Ectodermal cell (in vitro differentiated cells): ENCODE results near the gene APLF. TPM values are rescaled to one million over a fixed set of nuclear protein-coding genes. Genes with fewer than 3 reads are reported as not detected.
A peak's percentile ranks its signal among the peaks of the same experiment; 100 is the strongest.

Source experiments
- H3K27ac ChIP-seq: 2 replicates; pipeline ENCODE4 v1.7.0; 2013; ENCODE audit warnings: mild to moderate bottlenecking, low read depth, low read length; ENCODE audit not compliant: insufficient read depth, poor library complexity, severe bottlenecking
- H3K27me3 ChIP-seq: 2 replicates; pipeline ENCODE4 v1.7.0; 2013; ENCODE audit warnings: mild to moderate bottlenecking, low read length; ENCODE audit not compliant: insufficient read depth, control insufficient read depth, poor library complexity, severe bottlenecking
- H3K36me3 ChIP-seq: one replicate; pipeline ENCODE4 v1.7.0; 2013; ENCODE audit warnings: low read length; ENCODE audit not compliant: control insufficient read depth, insufficient read depth
- H3K4me1 ChIP-seq: one replicate; pipeline ENCODE4 v1.7.0; 2013; ENCODE audit warnings: low read length; ENCODE audit not compliant: control insufficient read depth, insufficient read depth
- H3K4me3 ChIP-seq: 2 replicates; pipeline ENCODE4 v1.7.0; 2013; ENCODE audit warnings: low read depth, low read length, control low read depth; ENCODE audit not compliant: insufficient read depth
- H3K9me3 ChIP-seq: 2 replicates; pipeline ENCODE4 v1.7.0; 2013; ENCODE audit warnings: mild to moderate bottlenecking, low read length, moderate library complexity; ENCODE audit not compliant: control insufficient read depth
- WGBS, 2 experiments: methylation state at CpG; one replicate each; pipeline ENCODE4 v1.1.7; 2013; ENCODE audit warnings: missing lambda C conversion rate in 2 of 2; 5-methylcytosine and 5-hydroxymethylcytosine counted together
- polyA plus RNA-seq, 4 experiments: library from polyadenylated mRNA; stranded (reverse); fragments of 50-300 nt; gene quantifications; one replicate each; pipeline ENCODE4 v1.2.3, GENCODE V29; 2013

APLF gene, protein sequence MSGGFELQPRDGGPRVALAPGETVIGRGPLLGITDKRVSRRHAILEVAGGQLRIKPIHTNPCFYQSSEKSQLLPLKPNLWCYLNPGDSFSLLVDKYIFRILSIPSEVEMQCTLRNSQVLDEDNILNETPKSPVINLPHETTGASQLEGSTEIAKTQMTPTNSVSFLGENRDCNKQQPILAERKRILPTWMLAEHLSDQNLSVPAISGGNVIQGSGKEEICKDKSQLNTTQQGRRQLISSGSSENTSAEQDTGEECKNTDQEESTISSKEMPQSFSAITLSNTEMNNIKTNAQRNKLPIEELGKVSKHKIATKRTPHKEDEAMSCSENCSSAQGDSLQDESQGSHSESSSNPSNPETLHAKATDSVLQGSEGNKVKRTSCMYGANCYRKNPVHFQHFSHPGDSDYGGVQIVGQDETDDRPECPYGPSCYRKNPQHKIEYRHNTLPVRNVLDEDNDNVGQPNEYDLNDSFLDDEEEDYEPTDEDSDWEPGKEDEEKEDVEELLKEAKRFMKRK
- polyA plus RNA-seq (2013, experiment 1 of 4): 5.3 TPM
- 5.5 TPM for polyA plus RNA-seq (2013, experiment 2 of 4)
- 4.9 TPM for polyA plus RNA-seq (2013, experiment 3 of 4)
- polyA plus RNA-seq (2013, experiment 4 of 4): 5.1 TPM

DNA sequence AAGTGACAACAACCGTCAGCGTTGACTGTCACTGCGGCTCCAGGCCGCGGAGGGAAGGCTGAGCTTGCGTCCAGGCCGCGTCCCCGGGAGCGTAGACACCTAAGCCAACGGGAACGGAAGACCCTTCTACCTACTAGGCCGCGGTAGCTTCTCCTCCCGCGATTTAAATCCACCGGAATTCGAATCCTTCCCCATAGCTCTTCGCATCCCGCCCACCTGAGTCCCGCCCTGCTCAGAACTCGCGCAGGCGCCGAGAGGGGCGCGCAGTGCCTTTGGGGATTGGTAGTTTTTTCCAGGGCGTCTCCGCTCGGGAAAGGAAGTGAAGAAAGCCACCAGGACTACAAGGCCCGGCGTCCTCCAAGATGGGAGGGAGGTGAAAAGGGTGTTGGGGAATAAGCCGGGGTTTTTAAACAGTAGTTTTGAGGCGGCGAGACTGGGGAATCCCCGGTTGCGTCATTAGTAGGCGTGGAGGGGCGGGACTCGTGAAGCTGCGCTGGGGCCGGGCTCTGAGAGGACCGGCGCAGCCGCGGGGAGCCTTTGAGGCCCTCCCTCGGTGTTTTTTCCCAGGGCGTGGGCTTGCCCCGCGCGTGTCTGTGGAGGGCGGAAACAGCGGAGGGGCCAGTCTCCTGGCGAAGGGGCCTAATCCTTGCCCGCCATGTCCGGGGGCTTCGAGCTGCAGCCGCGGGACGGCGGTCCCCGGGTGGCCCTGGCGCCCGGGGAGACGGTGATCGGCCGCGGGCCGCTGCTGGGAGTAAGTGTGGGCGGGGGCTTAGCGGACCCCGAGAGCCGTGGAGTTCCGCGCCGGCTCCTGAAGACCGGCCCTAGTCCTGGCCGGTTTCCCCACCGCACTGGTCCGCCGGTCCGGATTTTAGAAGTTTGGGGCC is at the start of gene APLF, which contains the start of gene FBXO48:
TSS of gene APLF (plus strand) at position 509 of the 884 bp plus-strand sequence. CDS start at position 656, 147 bp downstream.
TSS of gene FBXO48 (minus strand) at position 218 of the 884 bp plus-strand sequence. CDS start 2,149 bp downstream, outside the sequence.
- WGBS, 2 experiments: 0 to 1% methylated on average over 82 of the region's 82 CpGs
- no peak within 1 kb of the TSS for H3K27ac ChIP-seq
- peak within 1 kb of the TSS; percentile 65 for H3K4me3 ChIP-seq
- H3K36me3 ChIP-seq: no peaks in the 10 kb centered on the region
- H3K4me1 ChIP-seq: no peaks in the 10 kb centered on the region
- H3K27me3 ChIP-seq: no peaks in the 10 kb centered on the region
- no peaks in the 10 kb centered on the region for H3K9me3 ChIP-seq

DNA sequence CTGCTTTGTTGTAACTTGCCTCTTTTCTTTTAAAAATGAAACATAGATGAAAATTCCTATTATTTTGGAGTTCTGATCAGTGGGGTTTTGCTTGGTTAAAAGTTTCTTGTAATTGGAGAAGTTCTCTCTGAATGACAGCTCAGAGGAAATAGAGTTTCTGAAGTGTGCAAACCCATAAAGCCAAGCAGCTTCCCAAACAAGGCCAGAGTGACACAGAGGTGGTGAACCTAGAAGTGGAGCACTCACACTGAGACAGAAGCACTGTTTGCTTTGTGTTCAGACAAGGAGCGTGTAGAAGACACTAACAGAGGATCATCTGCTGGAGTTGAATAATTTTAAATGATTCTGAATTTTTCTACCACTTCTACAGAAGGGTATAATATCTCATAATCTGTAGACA is 49.5 kb upstream of the APLF start:
- Histone ChIP-seq H3K36me3 (no peaks in the 10 kb centered on the region), H3K9me3 (no peaks in the 10 kb centered on the region), H3K27me3 (no peaks in the 10 kb centered on the region), H3K4me3 (no peak overlapping the region), H3K4me1 (peaks cover 3% of the 10 kb centered on the region), H3K27ac (no peak overlapping the region)
- WGBS, 2 experiments: 50 to 54% methylated on average over 1 of the region's 1 CpG

DNA sequence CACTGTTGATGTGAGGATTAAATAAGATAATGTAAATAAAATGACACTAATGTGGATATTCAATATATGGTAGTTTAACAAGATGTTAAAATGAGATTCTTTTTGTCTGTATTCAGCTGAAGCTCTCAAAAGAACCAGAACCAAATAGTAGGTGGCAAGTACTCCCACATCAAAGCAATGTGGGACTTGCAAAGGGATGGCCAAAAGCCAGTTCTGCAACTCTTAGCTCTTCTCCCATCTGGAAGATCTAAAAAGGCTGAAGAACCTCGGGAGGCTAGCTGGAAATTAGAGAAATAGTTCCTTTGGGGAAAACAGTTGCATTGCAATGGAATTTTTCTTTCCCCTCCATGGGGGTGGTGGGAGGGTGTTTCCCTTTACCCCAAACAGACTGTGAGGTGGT is 49.0 kb upstream of the APLF start:
- H3K4me3 ChIP-seq: no peak overlapping the region
- peaks cover 3% of the 10 kb centered on the region for H3K4me1 ChIP-seq
- H3K27ac ChIP-seq: no peak overlapping the region
- H3K9me3 ChIP-seq: no peaks in the 10 kb centered on the region
- H3K36me3 ChIP-seq: no peaks in the 10 kb centered on the region
- WGBS, 2 experiments: 85% methylated on average over 1 of the region's 1 CpG; no CpG with 5 or more reads in 1 of the 2 experiments
- no peaks in the 10 kb centered on the region for H3K27me3 ChIP-seq

DNA sequence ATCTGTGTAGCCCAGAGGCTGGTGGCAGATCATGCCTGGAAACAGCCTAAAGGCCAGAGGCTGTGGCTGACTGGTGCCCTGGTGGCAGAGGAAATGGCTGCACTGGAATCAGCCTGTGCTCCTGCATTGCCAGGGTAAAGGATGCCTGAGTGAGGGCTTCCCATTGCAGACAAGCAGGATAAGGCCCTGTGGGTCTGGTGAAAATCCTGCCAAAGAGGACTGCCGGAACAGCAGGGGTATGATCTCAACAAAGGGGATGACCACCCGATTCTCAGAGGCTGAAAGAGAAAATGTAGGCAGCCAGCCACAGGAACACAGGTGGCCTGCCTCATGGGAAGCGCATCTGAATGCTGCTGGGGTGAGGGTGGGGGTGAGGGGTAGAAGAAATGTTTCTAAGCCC is 48.5 kb upstream of the APLF start:
- 37 to 43% methylated on average over 3 of the region's 3 CpGs for WGBS, 2 experiments
- no peaks in the 10 kb centered on the region for H3K36me3 ChIP-seq
- H3K27ac ChIP-seq: no peak overlapping the region
- H3K9me3 ChIP-seq: no peaks in the 10 kb centered on the region
- H3K4me3 ChIP-seq: no peak overlapping the region
- H3K27me3 ChIP-seq: no peaks in the 10 kb centered on the region
- peaks cover 3% of the 10 kb centered on the region for H3K4me1 ChIP-seq

DNA sequence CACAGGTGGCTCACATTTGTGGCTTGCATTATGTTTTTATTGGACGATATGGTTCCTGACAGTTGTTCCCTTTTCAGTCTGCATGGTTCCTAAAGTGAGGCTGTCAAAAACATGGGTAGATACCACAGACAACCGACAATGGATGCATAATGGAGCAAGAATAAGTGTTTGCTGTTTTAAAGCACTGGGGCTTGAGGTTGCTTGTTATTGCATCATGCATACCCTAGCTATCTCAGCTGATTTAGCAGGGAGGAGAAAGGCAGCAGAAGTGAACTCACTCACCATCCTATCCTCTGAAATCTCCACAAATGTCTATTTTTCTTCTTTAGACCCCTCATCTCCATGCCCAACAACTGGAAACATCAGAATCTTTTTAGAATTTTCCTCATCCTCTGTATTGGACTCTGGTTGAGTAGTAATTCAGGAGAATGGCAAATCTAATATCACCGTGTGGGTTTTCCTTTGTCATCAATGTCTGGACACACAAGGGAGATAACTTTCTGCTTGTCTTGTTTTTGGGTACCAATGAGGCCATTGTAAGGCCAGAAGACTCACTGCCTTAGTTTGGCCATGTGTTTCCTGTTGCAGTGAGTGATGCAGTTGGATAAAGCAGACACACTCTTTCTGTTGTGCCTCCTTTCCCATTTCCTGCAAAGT is 47.0 kb upstream of the APLF start:
- Histone ChIP-seq H3K27me3 (no peaks in the 10 kb centered on the region), H3K9me3 (no peaks in the 10 kb centered on the region), H3K27ac (no peak overlapping the region), H3K36me3 (no peaks in the 10 kb centered on the region), H3K4me1 (peaks cover 3% of the 10 kb centered on the region), H3K4me3 (no peak overlapping the region)
- WGBS, 2 experiments: 96 to 98% methylated on average over 3 of the region's 3 CpGs

DNA sequence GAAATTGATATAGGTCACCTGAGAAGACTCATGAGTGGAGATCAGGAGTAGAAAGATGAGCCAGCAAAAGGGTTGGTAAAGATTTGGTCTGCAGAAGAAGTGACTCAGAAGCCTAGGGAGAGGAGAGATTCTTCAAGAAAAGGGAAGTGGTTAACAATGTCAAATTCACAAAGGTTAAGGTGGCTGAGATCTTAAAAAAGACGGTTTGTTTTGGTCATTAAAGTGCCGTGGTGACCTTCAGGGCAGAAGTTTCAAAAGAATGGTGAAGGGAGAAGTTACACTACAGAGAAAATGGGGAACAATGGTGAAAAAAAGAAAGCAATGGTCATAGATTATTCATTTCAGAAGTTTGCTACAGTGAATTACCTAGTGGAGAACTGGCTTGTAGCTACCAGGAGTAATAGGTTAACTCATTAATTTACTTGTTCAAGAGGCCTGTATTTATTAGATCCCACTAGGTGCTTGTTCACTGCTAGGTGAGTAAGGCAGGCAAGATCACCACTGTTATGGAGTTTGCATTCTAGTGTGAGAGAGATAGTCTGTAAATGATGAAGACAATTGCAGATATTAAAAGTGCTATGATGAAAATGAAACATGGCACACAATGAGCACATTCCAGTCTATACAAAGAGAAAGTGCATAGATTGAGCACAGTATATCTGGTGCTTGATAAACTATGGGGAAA is 43.3 kb upstream of the APLF start:
- Histone ChIP-seq H3K27ac (no peak overlapping the region), H3K36me3 (no peaks in the 10 kb centered on the region), H3K27me3 (no peaks in the 10 kb centered on the region), H3K4me3 (no peak overlapping the region), H3K4me1 (no peaks in the 10 kb centered on the region), H3K9me3 (no peaks in the 10 kb centered on the region)
- 83 to 95% methylated on average over 2 of the region's 2 CpGs for WGBS, 2 experiments

DNA sequence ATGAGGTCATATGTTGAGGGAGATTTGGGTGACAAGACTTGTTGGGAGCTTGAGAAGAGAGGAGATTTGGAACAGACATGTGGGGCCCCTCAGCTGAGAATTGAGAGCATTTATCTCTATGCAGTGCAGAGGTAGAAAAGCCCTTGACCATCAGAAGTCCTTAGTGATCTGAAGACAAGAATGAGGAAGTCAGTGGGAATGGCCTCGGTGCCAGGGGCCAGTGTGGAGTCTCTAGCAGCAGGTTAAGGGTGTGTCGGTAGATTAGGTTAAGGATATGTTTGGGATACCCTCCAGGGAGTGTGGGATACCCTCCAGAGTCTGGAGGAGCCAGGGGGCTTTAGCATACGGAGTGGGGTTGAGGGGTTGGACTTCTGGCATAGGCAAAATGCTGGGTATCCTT is 41.9 kb upstream of the APLF start:
- Histone ChIP-seq H3K4me1 (no peaks in the 10 kb centered on the region), H3K9me3 (no peaks in the 10 kb centered on the region), H3K27ac (no peak overlapping the region), H3K36me3 (no peaks in the 10 kb centered on the region), H3K4me3 (no peak overlapping the region), H3K27me3 (no peaks in the 10 kb centered on the region)
- 90 to 95% methylated on average over 3 of the region's 3 CpGs for WGBS, 2 experiments

DNA sequence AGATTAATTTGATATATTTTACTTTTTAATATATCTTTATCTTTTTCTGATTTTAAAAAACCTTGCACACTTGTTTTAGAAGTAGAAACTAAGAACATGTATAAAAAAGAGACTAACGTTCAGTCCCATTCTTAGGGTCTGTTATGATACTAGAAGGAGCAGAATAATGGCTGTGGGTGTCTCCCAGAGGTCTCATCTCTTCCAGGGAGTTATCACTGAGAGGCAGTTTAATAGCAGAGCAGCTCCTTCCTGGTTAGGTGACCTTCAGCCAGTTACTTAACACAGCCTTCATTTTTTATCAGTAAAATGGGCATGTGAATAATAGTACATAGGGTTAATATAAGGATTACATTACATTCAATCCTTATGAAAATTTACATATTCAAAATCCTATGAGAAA is 40.9 kb upstream of the APLF start:
- H3K27ac ChIP-seq: no peak overlapping the region
- 100% methylated on average over 1 of the region's 1 CpG for WGBS, 2 experiments
- H3K9me3 ChIP-seq: no peaks in the 10 kb centered on the region
- no peaks in the 10 kb centered on the region for H3K27me3 ChIP-seq
- no peaks in the 10 kb centered on the region for H3K36me3 ChIP-seq
- no peak overlapping the region for H3K4me3 ChIP-seq
- H3K4me1 ChIP-seq: no peaks in the 10 kb centered on the region

DNA sequence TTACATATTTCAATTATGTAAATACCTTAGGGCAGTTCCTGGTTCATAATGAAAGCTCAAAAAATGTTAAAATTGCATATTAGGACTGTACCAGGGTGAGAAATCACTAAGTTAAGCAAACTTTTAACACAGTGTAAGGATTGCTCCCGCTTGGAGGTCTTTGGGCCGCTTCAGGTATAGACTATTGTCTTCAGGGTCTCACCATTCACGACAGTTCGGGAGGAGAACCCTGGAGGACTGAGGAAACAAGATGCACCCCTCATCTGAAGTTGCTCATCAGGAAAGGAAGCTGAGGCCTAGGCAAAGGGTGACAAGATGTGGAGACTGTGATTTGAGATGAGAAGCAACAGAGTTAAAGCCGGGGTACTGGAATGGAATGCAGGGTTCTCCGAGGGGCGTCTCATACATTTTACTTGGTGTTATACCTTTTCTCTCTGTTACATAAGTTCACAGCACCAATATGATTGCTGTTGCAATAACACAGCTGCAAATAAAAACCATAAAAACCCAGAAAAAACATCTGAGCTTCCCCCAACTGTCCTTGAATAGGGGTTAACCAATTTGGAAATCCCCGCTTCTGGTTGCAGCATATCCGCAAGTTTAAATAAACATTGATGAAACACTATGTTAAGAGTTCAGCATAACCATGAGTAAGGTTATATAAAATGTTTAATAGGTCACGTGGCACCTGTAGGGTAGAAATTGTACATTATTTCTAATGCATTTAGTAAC is 40.4 kb upstream of the APLF start:
- WGBS, 2 experiments: 93 to 95% methylated on average over 10 of the region's 10 CpGs
- Histone ChIP-seq H3K27me3 (no peaks in the 10 kb centered on the region), H3K4me3 (no peak overlapping the region), H3K36me3 (no peaks in the 10 kb centered on the region), H3K4me1 (no peaks in the 10 kb centered on the region), H3K9me3 (no peaks in the 10 kb centered on the region), H3K27ac (no peak overlapping the region)
